HEK293 (cell line): ENCODE results near the gene RFNG.

Experiments used
- CTCF ChIP-seq: fragments of 450-650 bp; formaldehyde crosslinking; IDR thresholded peaks from 2 replicates; pipeline ENCODE4 v1.5.1; 2016; ENCODE audit warnings: missing biosample characterization, missing genetic modification characterization
- TRIM28 ChIP-seq: IDR thresholded peaks from 2 replicates; pipeline ENCODE4 v1.6.1; 2011; ENCODE audit warnings: low read length, control low read depth, borderline replicate concordance
- TSHZ1 ChIP-seq: fragments of 450-650 bp; formaldehyde crosslinking; IDR thresholded peaks from 2 replicates; pipeline ENCODE4 v1.5.1; 2016; ENCODE audit warnings: missing biosample characterization, missing genetic modification characterization, borderline replicate concordance
- ZBTB49 ChIP-seq: fragments of 450-650 bp; formaldehyde crosslinking; IDR thresholded peaks from 2 replicates; pipeline ENCODE4 v1.5.1; 2016; ENCODE audit warnings: missing biosample characterization, missing genetic modification characterization, low read depth
- ZFP3 ChIP-seq: fragments of 450-650 bp; formaldehyde crosslinking; IDR thresholded peaks from 2 replicates; pipeline ENCODE4 v1.5.1; 2016; ENCODE audit warnings: low read depth, missing biosample characterization, missing genetic modification characterization
- ZNF239 ChIP-seq: fragments of 450-650 bp; formaldehyde crosslinking; IDR thresholded peaks from 2 replicates; pipeline ENCODE4 v1.5.1; 2016; ENCODE audit warnings: missing biosample characterization, missing genetic modification characterization
- ZNF324 ChIP-seq: fragments of 450-650 bp; formaldehyde crosslinking; IDR thresholded peaks from 2 replicates; pipeline ENCODE4 v1.5.1; 2016; ENCODE audit warnings: missing biosample characterization, missing genetic modification characterization
- ZNF398 ChIP-seq: fragments of 450-650 bp; formaldehyde crosslinking; IDR thresholded peaks from 2 replicates; pipeline ENCODE4 v1.5.1; 2017; ENCODE audit warnings: missing biosample characterization, missing genetic modification characterization
- ZNF416 ChIP-seq: fragments of 450-650 bp; formaldehyde crosslinking; IDR thresholded peaks from 2 replicates; pipeline ENCODE4 v1.5.1; 2016; ENCODE audit warnings: missing biosample characterization, missing genetic modification characterization
- ZNF449 ChIP-seq: fragments of 450-650 bp; formaldehyde crosslinking; IDR thresholded peaks from 2 replicates; pipeline ENCODE4 v1.5.1; 2017; ENCODE audit warnings: missing biosample characterization, mild to moderate bottlenecking, missing genetic modification characterization, moderate library complexity
- ZNF510 ChIP-seq: fragments of 450-650 bp; formaldehyde crosslinking; IDR thresholded peaks from 2 replicates; pipeline ENCODE4 v1.5.1; 2018; ENCODE audit warnings: mild to moderate bottlenecking, missing genetic modification characterization, missing biosample characterization; ENCODE audit not compliant: insufficient replicate concordance
- ZNF645 ChIP-seq: fragments of 450-650 bp; formaldehyde crosslinking; IDR thresholded peaks from 2 replicates; pipeline ENCODE4; 2016; ENCODE audit warnings: missing biosample characterization, missing genetic modification characterization
- ZNF830 ChIP-seq: fragments of 450-650 bp; IDR thresholded peaks from 2 replicates; pipeline ENCODE4 v1.5.0; 2018; ENCODE audit warnings: missing biosample characterization, missing genetic modification characterization, low read depth, mild to moderate bottlenecking, moderate library complexity

GRCh38 chr17:82018989-82019689, 32.5 kb downstream of the RFNG start:
- TF ChIP-seq CTCF (tag by site-specific recombination) (no peak), TSHZ1 (no peak), ZNF324 (tag by site-specific recombination) (no peak), ZNF239 (tag by site-specific recombination) (no peak), ZNF510 (tag by site-specific recombination) (no peak), ZNF645 (no peak), ZNF398 (tag by site-specific recombination) (no peak), ZNF449 (tag by site-specific recombination) (no peak), ZBTB49 (tag by site-specific recombination) (no peak), ZNF416 (no peak), TRIM28 (no peak), ZNF830 (tag by site-specific recombination) (no peak), ZFP3 (no peak)
